B cell (primary cell): ENCODE results near the gene TMOD3. TPM values are rescaled to one million over a fixed set of nuclear protein-coding genes. Genes with fewer than 3 reads are reported as not detected.

Source experiments
- ATAC-seq: fragments of 200-7000 bp; cut with Tn5 transposase; one replicate; pipeline ENCODE4 v1.10.0; 2021; ENCODE audit warnings: low read depth, mild to moderate bottlenecking, moderate number of reproducible peaks, moderate library complexity
- CTCF ChIA-PET: fragments of 350-600 bp; sonication (Branson Sonifier 250); formaldehyde crosslinking; loops from one replicate; lab custom pipeline; 2021; ENCODE audit warnings: antibody characterized with exemption, inconsistent platforms; lab: Charles Lee
- POLR2A ChIA-PET: fragments of 350-600 bp; sonication (Branson Sonifier 250); formaldehyde crosslinking; loops from one replicate; lab custom pipeline; 2021; ENCODE audit warnings: antibody characterized with exemption; lab: Charles Lee
- DNase-seq: peaks from one replicate; pipeline ENCODE4 v3.0.0; 2013
- H2AFZ ChIP-seq: 2 replicates; pipeline ENCODE4 v1.6.1; 2012; ENCODE audit warnings: mild to moderate bottlenecking, low read depth, low read length; ENCODE audit not compliant: insufficient read depth, poor library complexity, severe bottlenecking
- H3K27ac ChIP-seq, 2 donors: 1 replicate in 1 of 2; 2 replicates in 1 of 2; pipeline ENCODE4 v1.5.1; 2012 to 2013; ENCODE audit warnings: low read length in 2 of 2, mild to moderate bottlenecking in 2 of 2, moderate library complexity in 1 of 2
- H3K27me3 ChIP-seq, 4 experiments: fragments of 200-600 bp in 1 of 4; sonication (generic) in 1 of 4; replicated peaks in 1 of 4; 1 replicate in 2 of 4; 2 replicates in 2 of 4; pipeline versions ENCODE4 v1.6.1 to v1.7.0; 2013 to 2016; ENCODE audit warnings: low read length in 3 of 4, mild to moderate bottlenecking in 2 of 4, mixed read lengths in 1 of 4, moderate library complexity in 1 of 4; ENCODE audit not compliant: insufficient read depth in 4 of 4, control insufficient read depth in 3 of 4; ENCODE audit errors: control extremely low read depth in 1 of 4
- H3K36me3 ChIP-seq, 2 experiments: replicated peaks in 1 of 2; 1 replicate in 1 of 2; 2 replicates in 1 of 2; pipeline versions ENCODE4 v1.6.1 to v1.7.1; 2013; ENCODE audit warnings: low read length in 1 of 2; ENCODE audit not compliant: insufficient read depth in 2 of 2, control insufficient read depth in 1 of 2; ENCODE audit errors: control extremely low read depth in 1 of 2, extremely low read depth in 1 of 2
- H3K4me1 ChIP-seq, 2 donors: fragments of 200-600 bp in 1 of 2; sonication (generic) in 1 of 2; 1 replicate in 1 of 2; 2 replicates in 1 of 2; pipeline versions ENCODE4 v1.5.1 to v1.6.1; 2013 to 2017; ENCODE audit warnings: low read length in 2 of 2; ENCODE audit not compliant: control insufficient read depth in 2 of 2, insufficient read depth in 2 of 2
- H3K4me2 ChIP-seq: replicated peaks from 2 replicates; pipeline ENCODE3; 2012; ENCODE audit warnings: mild to moderate bottlenecking, low read depth, low read length; ENCODE audit not compliant: poor library complexity, severe bottlenecking
- H3K4me3 ChIP-seq, 5 experiments: fragments of 200-600 bp in 1 of 5; sonication (generic) in 1 of 5; 1 replicate in 3 of 5; 2 replicates in 2 of 5; pipeline versions ENCODE4 v1.5.1 to v1.7.0; 2011 to 2016; ENCODE audit warnings: low read length in 4 of 5, mild to moderate bottlenecking in 4 of 5, low read depth in 2 of 5, control low read depth in 1 of 5, moderate library complexity in 1 of 5; ENCODE audit not compliant: insufficient read depth in 1 of 5; ENCODE audit errors: control extremely low read depth in 1 of 5, extremely low read depth in 1 of 5
- H3K79me2 ChIP-seq: fragments of 200-600 bp; sonication (generic); one replicate; pipeline ENCODE4 v1.6.0; 2016; ENCODE audit warnings: low read length; ENCODE audit not compliant: control insufficient read depth, insufficient read depth
- H3K9ac ChIP-seq: fragments of 200-600 bp; sonication (generic); 2 replicates; pipeline ENCODE4 v1.6.1; 2017; ENCODE audit warnings: mild to moderate bottlenecking, low read length, moderate library complexity
- H3K9me3 ChIP-seq, 3 donors: one replicate each; pipeline versions ENCODE4 v1.6.1 to v1.7.1; 2013; ENCODE audit warnings: low read length in 2 of 3; ENCODE audit not compliant: control insufficient read depth in 2 of 3, insufficient read depth in 1 of 3; ENCODE audit errors: control extremely low read depth in 1 of 3
- H4K20me1 ChIP-seq: 2 replicates; pipeline ENCODE4 v1.6.0; 2012; ENCODE audit warnings: mild to moderate bottlenecking, low read length; ENCODE audit not compliant: insufficient read depth, control insufficient read depth, poor library complexity, severe bottlenecking
- H3K27ac Mint-ChIP-seq: one replicate; pipeline ENCODE4 v1.8.0; 2021; ENCODE audit warnings: mixed read lengths
- H3K27me3 Mint-ChIP-seq: one replicate; pipeline ENCODE4 v1.8.0; 2021; ENCODE audit warnings: mixed read lengths
- H3K4me1 Mint-ChIP-seq: one replicate; pipeline ENCODE4 v1.8.0; 2021; ENCODE audit warnings: mixed read lengths
- H3K4me3 Mint-ChIP-seq: one replicate; pipeline ENCODE4 v1.8.0; 2021; ENCODE audit warnings: mixed read lengths
- H3K9me3 Mint-ChIP-seq: one replicate; pipeline ENCODE4 v1.8.0; 2022; ENCODE audit warnings: mixed read lengths; ENCODE audit not compliant: insufficient read depth
- EZH2 ChIP-seq: IDR thresholded peaks from 2 replicates; pipeline ENCODE4 v1.6.1; 2012; ENCODE audit warnings: borderline replicate concordance, low read depth, mild to moderate bottlenecking, moderate library complexity, low read length; ENCODE audit not compliant: insufficient read depth, poor library complexity, severe bottlenecking
- WGBS: methylation state at CpG from one replicate; pipeline ENCODE4 v1.1.5; 2013; ENCODE audit warnings: missing lambda C conversion rate; ENCODE audit not compliant: insufficient coverage; 5-methylcytosine and 5-hydroxymethylcytosine counted together
- intact Hi-C: fragments of 100-400 bp; cut with micrococcal nuclease; formaldehyde crosslinking; loops from one replicate; pipeline ENCODE4 v1.10.0; 2022
- polyA plus RNA-seq: library from polyadenylated mRNA; depleted of rRNA; stranded (reverse); fragments of >200 nt; gene quantifications from 2 replicates; pipeline ENCODE4 v1.2.3, GENCODE V29; 2012
- total RNA-seq, 2 donors: library from RNA; stranded (reverse); fragments of 120-200 nt in 1 of 2; gene quantifications; 1 replicate in 1 of 2; 2 replicates in 1 of 2; pipeline versions ENCODE4 v1.2.3 to v1.2.4, GENCODE V29; 2013 to 2022
- TF ChIP-seq, protein P1 (sequence below): fragments of 200-600 bp; IDR thresholded peaks from one replicate; pipeline ENCODE4 v1.8.0; 2022; ENCODE audit warnings: antibody characterized with exemption, mild to moderate bottlenecking

TMOD3 gene
- total and polyA plus RNA-seq, 2 donors (not counting 1 experiment from before 2014, with no cell fraction given): 7.2 to 52.1 TPM

DNA sequence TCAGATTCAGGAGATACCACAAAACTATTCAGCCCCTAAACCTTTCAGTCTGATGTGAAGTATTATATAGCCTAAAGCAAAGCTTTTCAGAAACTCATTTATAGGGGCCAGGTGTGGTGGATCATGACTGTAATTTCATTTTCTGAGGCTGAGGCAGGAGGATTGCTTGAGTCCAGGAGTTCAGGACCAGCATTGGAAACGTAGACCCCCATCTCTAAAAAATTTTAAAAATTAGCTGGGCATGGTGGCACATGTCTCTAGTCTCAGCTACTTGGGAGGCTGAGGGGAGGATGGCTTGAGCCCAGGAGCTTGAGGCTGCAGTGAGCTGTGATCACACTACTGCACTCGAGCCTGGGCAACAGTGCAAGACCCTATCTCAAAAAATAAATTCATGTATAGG is 60.0 kb downstream of the TMOD3 start:
- no peak overlapping the region for H3K9ac ChIP-seq
- no peak for TF ChIP-seq EZH2
- TF ChIP-seq, protein P1, sequence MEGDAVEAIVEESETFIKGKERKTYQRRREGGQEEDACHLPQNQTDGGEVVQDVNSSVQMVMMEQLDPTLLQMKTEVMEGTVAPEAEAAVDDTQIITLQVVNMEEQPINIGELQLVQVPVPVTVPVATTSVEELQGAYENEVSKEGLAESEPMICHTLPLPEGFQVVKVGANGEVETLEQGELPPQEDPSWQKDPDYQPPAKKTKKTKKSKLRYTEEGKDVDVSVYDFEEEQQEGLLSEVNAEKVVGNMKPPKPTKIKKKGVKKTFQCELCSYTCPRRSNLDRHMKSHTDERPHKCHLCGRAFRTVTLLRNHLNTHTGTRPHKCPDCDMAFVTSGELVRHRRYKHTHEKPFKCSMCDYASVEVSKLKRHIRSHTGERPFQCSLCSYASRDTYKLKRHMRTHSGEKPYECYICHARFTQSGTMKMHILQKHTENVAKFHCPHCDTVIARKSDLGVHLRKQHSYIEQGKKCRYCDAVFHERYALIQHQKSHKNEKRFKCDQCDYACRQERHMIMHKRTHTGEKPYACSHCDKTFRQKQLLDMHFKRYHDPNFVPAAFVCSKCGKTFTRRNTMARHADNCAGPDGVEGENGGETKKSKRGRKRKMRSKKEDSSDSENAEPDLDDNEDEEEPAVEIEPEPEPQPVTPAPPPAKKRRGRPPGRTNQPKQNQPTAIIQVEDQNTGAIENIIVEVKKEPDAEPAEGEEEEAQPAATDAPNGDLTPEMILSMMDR: no peak
- Mint-ChIP-seq H3K27me3 (no peaks in the 10 kb centered on the region), H3K9me3 (no peaks in the 10 kb centered on the region), H3K4me3 (no peak overlapping the region), H3K27ac (no peak overlapping the region), H3K4me1 (no peaks in the 10 kb centered on the region)
- POLR2A ChIA-PET: no interaction called here
- peaks cover 2 to 27% of the 10 kb centered on the region in 2 experiments for H3K36me3 ChIP-seq
- no peak overlapping the region for H3K4me3 ChIP-seq
- H3K27ac ChIP-seq: no peak overlapping the region
- H2AFZ ChIP-seq: no peak overlapping the region
- H3K79me2 ChIP-seq: no peaks in the 10 kb centered on the region
- H3K4me2 ChIP-seq: no peak overlapping the region
- H3K27me3 ChIP-seq: no peaks in the 10 kb centered on the region
- CTCF ChIA-PET: interaction anchor here (0.7 to 3.8 kb wide), 15 partner anchors 10 to 638 kb away, joined by 3 to 20 read pairs (median 4); no protein-coding TSS in a partner anchor
- no CpG with 5 or more reads among the region's 2 CpGs for WGBS
- no peaks in the 10 kb centered on the region for H3K4me1 ChIP-seq
- peaks cover 0 to 4% (median 0%) of the 10 kb centered on the region in 3 donors for H3K9me3 ChIP-seq
- H4K20me1 ChIP-seq: no peaks in the 10 kb centered on the region
- intact Hi-C loops: no loop called here
- DNase-seq (no peak), ATAC-seq (no peak)

DNA sequence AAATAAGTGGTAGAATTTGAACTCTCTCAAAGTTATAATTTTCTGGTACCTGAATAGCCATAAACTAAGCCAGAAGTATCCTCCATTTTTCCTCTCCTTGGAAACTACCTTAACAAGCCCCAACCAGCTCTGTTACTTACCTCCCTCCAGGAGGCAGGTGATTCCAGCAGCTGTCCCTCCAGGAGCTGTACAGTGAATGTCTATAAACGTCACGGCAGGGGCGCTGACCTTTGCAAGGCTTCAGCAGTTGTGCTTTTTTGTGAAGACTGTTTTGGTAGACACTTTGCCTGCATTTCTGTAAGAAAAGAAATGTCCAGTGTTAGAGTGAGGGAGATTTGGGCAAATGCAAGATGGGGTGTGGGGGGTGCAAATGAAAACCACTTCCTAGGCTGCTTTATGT is 75.0 kb downstream of the TMOD3 start:
- DNase-seq (no peak), ATAC-seq (no peak)
- Mint-ChIP-seq H3K27me3 (no peaks in the 10 kb centered on the region), H3K4me3 (no peak overlapping the region), H3K27ac (no peak overlapping the region), H3K4me1 (no peaks in the 10 kb centered on the region), H3K9me3 (no peaks in the 10 kb centered on the region)
- ChIA-PET CTCF (interaction anchor here (0.9 to 2.1 kb wide), 3 partner anchors 11 to 31 kb away, joined by 3 to 12 read pairs (median 3); no protein-coding TSS in a partner anchor), POLR2A (no interaction called here)
- Histone ChIP-seq H3K36me3 (peaks cover 12 to 51% of the 10 kb centered on the region in 2 experiments), H3K79me2 (no peaks in the 10 kb centered on the region), H3K27ac (no peak overlapping the region), H3K4me3 (no peak overlapping the region), H3K4me1 (no peaks in the 10 kb centered on the region), H2AFZ (no peak overlapping the region), H3K4me2 (no peak overlapping the region), H4K20me1 (no peaks in the 10 kb centered on the region), H3K27me3 (no peaks in the 10 kb centered on the region), H3K9ac (no peak overlapping the region), H3K9me3 (no peaks in the 10 kb centered on the region)
- TF ChIP-seq, protein P1: no peak
- TF ChIP-seq EZH2: no peak
- intact Hi-C loops: no loop called here
- WGBS: 100% methylated on average over 3 of the region's 3 CpGs
